H1 (cell line): ENCODE results near the gene NR0B2. TPM values are rescaled to one million over a fixed set of nuclear protein-coding genes. Genes with fewer than 3 reads are reported as not detected.

Experiments used
- CTCF ChIA-PET: fragments of 300-600 bp; sonication (Branson Sonifier 250); formaldehyde crosslinking; loops from one replicate; lab custom pipeline; 2021; ENCODE audit not compliant: partially characterized antibody; lab: Charles Lee
- POLR2A ChIA-PET: fragments of 300-600 bp; sonication (Branson Sonifier 250); formaldehyde crosslinking; loops from one replicate; lab custom pipeline; 2021; ENCODE audit warnings: inconsistent platforms; ENCODE audit not compliant: partially characterized antibody; lab: Charles Lee
- DNase-seq, 2 experiments: peaks; one replicate each; pipeline versions ENCODE4 v3.0.0 to v3.0.0-alpha.2; 2010 to 2022; ENCODE audit warnings: low spot score in 2 of 2, low read depth in 1 of 2, mixed read lengths in 1 of 2
- FAIRE-seq: peaks from 2 replicates; lab custom pipeline; 2011; peaks lifted over from hg19 to GRCh38; lab: Jason Lieb, UNC
- H2AFZ ChIP-seq: 2 replicates; pipeline ENCODE4 v1.8.1; 2012; ENCODE audit warnings: low read length, inconsistent platforms
- H2AK5ac ChIP-seq: 2 replicates; pipeline ENCODE4 v1.6.1; 2013; ENCODE audit warnings: low read depth, low read length
- H2BK120ac ChIP-seq: replicated peaks from 2 replicates; pipeline ENCODE3; 2013; ENCODE audit warnings: low read depth, low read length, inconsistent platforms
- H2BK12ac ChIP-seq: 2 replicates; pipeline ENCODE4 v1.6.1; 2013; ENCODE audit warnings: low read depth, low read length
- H2BK15ac ChIP-seq: 2 replicates; pipeline ENCODE4 v1.6.1; 2013; ENCODE audit warnings: low read length
- H2BK20ac ChIP-seq: 2 replicates; pipeline ENCODE4 v1.6.1; 2013; ENCODE audit warnings: low read length
- H2BK5ac ChIP-seq: 2 replicates; pipeline ENCODE4 v1.6.1; 2013; ENCODE audit warnings: low read depth, low read length
- H3K14ac ChIP-seq: 2 replicates; pipeline ENCODE4 v1.6.1; 2013; ENCODE audit warnings: inconsistent platforms; ENCODE audit not compliant: insufficient read length
- H3K18ac ChIP-seq: 2 replicates; pipeline ENCODE4 v1.6.1; 2013; ENCODE audit warnings: low read length; ENCODE audit errors: extremely low read depth
- H3K23ac ChIP-seq: 2 replicates; pipeline ENCODE4 v1.6.1; 2013; ENCODE audit warnings: inconsistent platforms; ENCODE audit not compliant: insufficient read length
- H3K23me2 ChIP-seq: 2 replicates; pipeline ENCODE4 v1.6.1; 2013; ENCODE audit warnings: low read depth, low read length
- H3K27ac ChIP-seq: 2 replicates; pipeline ENCODE4 v1.6.1; 2011; ENCODE audit warnings: low read depth, low read length, inconsistent platforms
- H3K27me3 ChIP-seq, 4 experiments: replicated peaks in 1 of 4; 1 replicate in 1 of 4; 2 replicates in 3 of 4; pipeline versions ENCODE4 v1.6.1 to v1.8.1; 2011 to 2013; ENCODE audit warnings: low read length in 3 of 4, mild to moderate bottlenecking in 3 of 4, inconsistent platforms in 2 of 4, mixed read lengths in 2 of 4, moderate library complexity in 1 of 4; ENCODE audit not compliant: control insufficient read depth in 3 of 4, insufficient read depth in 3 of 4; ENCODE audit errors: extremely low read depth in 1 of 4
- H3K36me3 ChIP-seq, 4 experiments: 2 replicates each; pipeline versions ENCODE4 v1.6.1 to v1.8.1; 2011 to 2013; ENCODE audit warnings: mild to moderate bottlenecking in 4 of 4, low read length in 3 of 4, moderate library complexity in 2 of 4, control low read depth in 1 of 4, inconsistent platforms in 1 of 4; ENCODE audit not compliant: insufficient read depth in 4 of 4, control insufficient read depth in 2 of 4
- H3K4ac ChIP-seq: replicated peaks from 2 replicates; pipeline ENCODE3; 2013; ENCODE audit warnings: low read length, low read depth, mixed read lengths, inconsistent platforms; ENCODE audit not compliant: insufficient read length
- H3K4me1 ChIP-seq, 4 experiments: replicated peaks in 1 of 4; 1 replicate in 1 of 4; 2 replicates in 3 of 4; pipeline versions ENCODE4 v1.6.1 to v1.8.1; 2011 to 2013; ENCODE audit warnings: low read length in 3 of 4, inconsistent platforms in 2 of 4, mixed read lengths in 1 of 4; ENCODE audit not compliant: insufficient read depth in 4 of 4, control insufficient read depth in 3 of 4
- H3K4me2 ChIP-seq, 2 experiments: 2 replicates each; pipeline versions ENCODE4 v1.6.1 to v1.8.1; 2011 to 2013; ENCODE audit warnings: low read depth in 2 of 2, low read length in 2 of 2, control low read depth in 1 of 2, inconsistent platforms in 1 of 2, mild to moderate bottlenecking in 1 of 2; ENCODE audit not compliant: insufficient read depth in 1 of 2
- H3K4me3 ChIP-seq, 4 experiments: fragments of 200-600, 300-600 bp in 1 of 4; sonication (generic), shearing (Covaris generic), sonication (Bioruptor Twin) in 1 of 4; 2 replicates each; pipeline versions ENCODE4 v1.5.1 to v1.8.1; 2011 to 2016; ENCODE audit warnings: low read length in 4 of 4, low read depth in 3 of 4, control low read depth in 2 of 4, inconsistent platforms in 2 of 4, mild to moderate bottlenecking in 2 of 4, mixed read lengths in 1 of 4, moderate library complexity in 1 of 4; ENCODE audit not compliant: insufficient read depth in 2 of 4; ENCODE audit errors: extremely low read depth in 1 of 4
- H3K56ac ChIP-seq: replicated peaks from 2 replicates; pipeline ENCODE3; 2013; ENCODE audit warnings: low read depth, mild to moderate bottlenecking, mixed read lengths, low read length, inconsistent platforms; ENCODE audit not compliant: insufficient read length
- H3K79me1 ChIP-seq: 2 replicates; pipeline ENCODE4 v1.6.1; 2013; ENCODE audit warnings: low read depth, low read length, control low read depth
- H3K79me2 ChIP-seq, 2 experiments: 2 replicates each; pipeline versions ENCODE4 v1.6.1 to v1.8.1; 2012 to 2013; ENCODE audit warnings: low read length in 2 of 2, mild to moderate bottlenecking in 2 of 2, inconsistent platforms in 1 of 2; ENCODE audit not compliant: insufficient read depth in 2 of 2, control insufficient read depth in 1 of 2
- H3K9ac ChIP-seq, 4 experiments: replicated peaks in 1 of 4; 1 replicate in 1 of 4; 2 replicates in 3 of 4; pipeline versions ENCODE4 v1.6.1 to v1.8.1; 2011 to 2013; ENCODE audit warnings: low read depth in 3 of 4, low read length in 3 of 4, control low read depth in 2 of 4, mild to moderate bottlenecking in 2 of 4, moderate library complexity in 2 of 4, inconsistent platforms in 1 of 4; ENCODE audit errors: extremely low read depth in 1 of 4
- H3K9me3 ChIP-seq, 2 experiments: 2 replicates each; pipeline versions ENCODE4 v1.6.1 to v1.8.1; 2012 to 2013; ENCODE audit warnings: mild to moderate bottlenecking in 2 of 2, moderate library complexity in 2 of 2, control low read depth in 1 of 2, inconsistent platforms in 1 of 2, low read depth in 1 of 2, low read length in 1 of 2, mixed read lengths in 1 of 2; ENCODE audit not compliant: insufficient read depth in 2 of 2
- H4K20me1 ChIP-seq, 2 experiments: replicated peaks in 1 of 2; 2 replicates each; pipeline versions ENCODE3 to v1.8.1; 2011 to 2013; ENCODE audit warnings: inconsistent platforms in 2 of 2, low read length in 2 of 2, mild to moderate bottlenecking in 1 of 2; ENCODE audit not compliant: insufficient read depth in 2 of 2, control insufficient read depth in 1 of 2
- H4K5ac ChIP-seq: 2 replicates; pipeline ENCODE4 v1.6.1; 2013; ENCODE audit warnings: low read length, low read depth, mixed read lengths, inconsistent platforms; ENCODE audit not compliant: insufficient read length
- H4K8ac ChIP-seq: 2 replicates; pipeline ENCODE4 v1.8.0; 2013; ENCODE audit warnings: mild to moderate bottlenecking, moderate library complexity, low read length, inconsistent platforms; ENCODE audit not compliant: insufficient read depth; ENCODE audit errors: extremely low read depth
- H4K91ac ChIP-seq: replicated peaks from 2 replicates; pipeline ENCODE3; 2013; ENCODE audit warnings: low read length, mixed read lengths, inconsistent platforms; ENCODE audit not compliant: insufficient read length
- BACH1 ChIP-seq: IDR thresholded peaks from 2 replicates; pipeline ENCODE4 v1.6.1; 2012; ENCODE audit warnings: low read length, improper control_type of control experiment
- CBX5 ChIP-seq: fragments of 300-800, 300-1000 bp; sonication (generic); IDR thresholded peaks from 2 replicates; pipeline ENCODE4 v1.7.1; 2016; ENCODE audit warnings: antibody characterized with exemption, low read length, low read depth
- CHD2 ChIP-seq: IDR thresholded peaks from 2 replicates; pipeline ENCODE4 v1.6.1; 2012; ENCODE audit warnings: low read length, improper control_type of control experiment
- GABPA ChIP-seq: IDR thresholded peaks from 2 replicates; pipeline ENCODE4 v1.6.1; 2011; ENCODE audit warnings: mild to moderate bottlenecking, low read length, moderate library complexity, borderline replicate concordance; ENCODE audit not compliant: insufficient read depth
- JUN ChIP-seq: IDR thresholded peaks from 2 replicates; pipeline ENCODE4 v1.6.1; 2011; ENCODE audit warnings: low read depth, mild to moderate bottlenecking, improper control_type of control experiment, low read length
- POLR2AphosphoS5 ChIP-seq: IDR thresholded peaks from 2 replicates; pipeline ENCODE4 v1.6.1; 2011; ENCODE audit warnings: low read depth, low read length
- POU5F1 ChIP-seq: IDR thresholded peaks from 2 replicates; pipeline ENCODE4 v1.6.1; 2011; ENCODE audit warnings: low read depth, mild to moderate bottlenecking, low read length, moderate library complexity
- RFX5 ChIP-seq: IDR thresholded peaks from 2 replicates; pipeline ENCODE4 v1.6.1; 2011; ENCODE audit warnings: low read depth, low read length, improper control_type of control experiment, borderline replicate concordance
- SP1 ChIP-seq: IDR thresholded peaks from 2 replicates; pipeline ENCODE4 v1.6.1; 2011; ENCODE audit warnings: low read depth, low read length
- USF2 ChIP-seq: IDR thresholded peaks from 2 replicates; pipeline ENCODE4 v1.6.1; 2011; ENCODE audit warnings: low read length, improper control_type of control experiment
- WGBS, 2 experiments: shearing (Covaris generic) in 1 of 2; methylation state at CpG; one replicate each; pipeline versions ENCODE4 v1.1.6 to v1.1.7; 2013 to 2015; ENCODE audit warnings: low lambda C conversion rate in 2 of 2, mixed read lengths in 2 of 2, inconsistent platforms in 1 of 2, low coverage in 1 of 2, missing lambda C conversion rate in 1 of 2; ENCODE audit not compliant: insufficient replicate concordance in 2 of 2, insufficient coverage in 1 of 2, insufficient read length in 1 of 2; ENCODE audit errors: extremely low coverage in 1 of 2, missing lambda C conversion rate in 1 of 2; 5-methylcytosine and 5-hydroxymethylcytosine counted together
- polyA plus RNA-seq, 7 experiments: library from polyadenylated mRNA; depleted of rRNA in 3 of 7; stranded (reverse) in 5 of 7; unstranded in 2 of 7; fragments of >200 nt in 5 of 7; fragments of 200-250 nt in 2 of 7; gene quantifications; 1 replicate in 5 of 7; 2 replicates in 1 of 7; 4 replicates in 1 of 7; pipeline versions ENCODE4 v1.2.1 to v1.2.3, GENCODE V29; 2011 to 2013; ENCODE audit warnings: missing spikeins in 2 of 7, mixed read lengths in 2 of 7
- total RNA-seq: library from RNA; stranded (reverse); fragmentation: NEBNext Ultra II Directional; extraction: Animal tissue kit (Norgen Biotek cat#: 25700); gene quantifications from 2 replicates; pipeline ENCODE4 v1.2.1, GENCODE V29; 2021

NR0B2 gene
- total and polyA plus RNA-seq, 2 of the 8 experiments (the other 6 are each of a cell fraction or from before 2014, with no cell fraction given), result not detected

- no peaks in the 10 kb centered on the region for H3K4me1 ChIP-seq
- 92% methylated on average over 5 of the region's 5 CpGs; no CpG with 5 or more reads in 1 of the 2 experiments for WGBS, 2 experiments
Measured at GRCh38 chr1:26953374-26953773, 39.6 kb upstream of the NR0B2 start.

More at GRCh38 chr1:26953374-26953773, 39.6 kb upstream of the NR0B2 start:
- Histone ChIP-seq H4K5ac (no peak overlapping the region), H3K79me1 (no peaks in the 10 kb centered on the region), H2BK12ac (no peak overlapping the region), H2BK15ac (no peak overlapping the region), H4K20me1 (peaks cover 2 to 4% of the 10 kb centered on the region in 2 experiments), H2BK20ac (no peak overlapping the region), H4K91ac (no peak overlapping the region), H3K18ac (no peak overlapping the region), H2BK120ac (no peak overlapping the region), H3K4me2 (no peak overlapping the region), H3K79me2 (no peaks in the 10 kb centered on the region), H3K9me3 (no peaks in the 10 kb centered on the region), H3K27ac (no peak overlapping the region), H2BK5ac (no peak overlapping the region), H3K36me3 (peaks cover 0 to 4% (median 0%) of the 10 kb centered on the region in 4 experiments; a peak in 3 of 8 replicates), H3K4me3 (no peak overlapping the region), H3K9ac (no peak overlapping the region), H3K4ac (no peak overlapping the region), H2AK5ac (no peak overlapping the region), H2AFZ (no peak overlapping the region), H3K14ac (no peak overlapping the region), H3K23ac (no peak overlapping the region), H3K27me3 (no peaks in the 10 kb centered on the region), H3K23me2 (no peaks in the 10 kb centered on the region), H4K8ac (no peak overlapping the region), H3K56ac (no peak overlapping the region)
- FAIRE-seq, result no peak
- no peak for DNase-seq
- ChIA-PET POLR2A (interaction anchor here (1.0 kb wide), 1 partner anchor 52 kb away, joined by 3 read pairs; no protein-coding TSS in a partner anchor), CTCF (no interaction called here)
- TF ChIP-seq RFX5 (no peak), BACH1 (no peak), POLR2AphosphoS5 (no peak), SP1 (no peak), CBX5 (no peak), CHD2 (no peak), POU5F1 (no peak), GABPA (no peak), JUN (no peak), USF2 (no peak)
